Subcutaneous adipose tissue (tissue), 4 donors: Measurements from ENCODE around the gene ADI1. TPM values are rescaled to one million over a fixed set of nuclear protein-coding genes. Genes with fewer than 3 reads are reported as not detected.

ENCODE experiments used
- total RNA-seq, 4 donors: library from RNA; depleted of rRNA; stranded (reverse); fragments of >200 nt; gene quantifications; one replicate each; pipeline ENCODE4 v1.1.0, GENCODE V29; 2016
- TF ChIP-seq, protein P1 (sequence below): fragments of 450-650 bp; IDR thresholded peaks from one replicate; pipeline ENCODE4 v1.5.1; 2016; ENCODE audit warnings: low read depth, mild to moderate bottlenecking, control low read depth, antibody characterized with exemption, moderate library complexity

Gene ADI1
- total RNA-seq, 4 donors from 2014 or later, result 40.6 to 92.4 (median 77.6) TPM

DNA sequence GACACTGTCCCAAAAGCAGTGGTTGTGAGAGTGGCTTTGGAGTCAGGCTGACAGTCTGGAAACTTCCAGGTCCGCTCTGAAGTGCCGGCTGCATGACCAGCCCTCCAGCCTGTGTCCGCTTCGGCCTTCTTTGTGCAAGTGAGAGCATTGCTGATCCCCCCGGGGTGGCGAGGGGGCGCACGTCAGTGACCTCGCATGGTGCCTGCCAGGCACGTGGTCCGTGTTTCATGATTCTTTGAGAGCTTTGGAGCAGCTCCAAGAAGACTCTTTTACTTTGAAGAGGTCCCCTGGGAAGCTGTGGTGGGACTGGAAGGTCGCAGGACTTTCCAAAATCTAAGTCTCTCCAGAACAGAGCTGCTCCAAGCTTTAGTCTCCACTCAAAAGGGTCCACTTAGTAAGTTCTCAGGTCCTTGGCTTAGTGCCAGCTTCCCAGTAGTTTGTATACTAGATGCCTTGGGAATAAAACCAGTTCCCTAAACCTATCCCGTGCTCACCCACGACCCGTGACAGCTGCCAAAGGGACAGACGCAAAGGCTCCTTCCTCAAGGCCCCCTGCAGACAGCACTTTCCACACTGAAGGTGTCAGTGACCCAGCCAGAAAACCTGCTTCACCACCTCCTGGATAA lies 68.8 kb downstream of the ADI1 start:
- TF ChIP-seq, protein P1, sequence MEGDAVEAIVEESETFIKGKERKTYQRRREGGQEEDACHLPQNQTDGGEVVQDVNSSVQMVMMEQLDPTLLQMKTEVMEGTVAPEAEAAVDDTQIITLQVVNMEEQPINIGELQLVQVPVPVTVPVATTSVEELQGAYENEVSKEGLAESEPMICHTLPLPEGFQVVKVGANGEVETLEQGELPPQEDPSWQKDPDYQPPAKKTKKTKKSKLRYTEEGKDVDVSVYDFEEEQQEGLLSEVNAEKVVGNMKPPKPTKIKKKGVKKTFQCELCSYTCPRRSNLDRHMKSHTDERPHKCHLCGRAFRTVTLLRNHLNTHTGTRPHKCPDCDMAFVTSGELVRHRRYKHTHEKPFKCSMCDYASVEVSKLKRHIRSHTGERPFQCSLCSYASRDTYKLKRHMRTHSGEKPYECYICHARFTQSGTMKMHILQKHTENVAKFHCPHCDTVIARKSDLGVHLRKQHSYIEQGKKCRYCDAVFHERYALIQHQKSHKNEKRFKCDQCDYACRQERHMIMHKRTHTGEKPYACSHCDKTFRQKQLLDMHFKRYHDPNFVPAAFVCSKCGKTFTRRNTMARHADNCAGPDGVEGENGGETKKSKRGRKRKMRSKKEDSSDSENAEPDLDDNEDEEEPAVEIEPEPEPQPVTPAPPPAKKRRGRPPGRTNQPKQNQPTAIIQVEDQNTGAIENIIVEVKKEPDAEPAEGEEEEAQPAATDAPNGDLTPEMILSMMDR, result no peak

DNA sequence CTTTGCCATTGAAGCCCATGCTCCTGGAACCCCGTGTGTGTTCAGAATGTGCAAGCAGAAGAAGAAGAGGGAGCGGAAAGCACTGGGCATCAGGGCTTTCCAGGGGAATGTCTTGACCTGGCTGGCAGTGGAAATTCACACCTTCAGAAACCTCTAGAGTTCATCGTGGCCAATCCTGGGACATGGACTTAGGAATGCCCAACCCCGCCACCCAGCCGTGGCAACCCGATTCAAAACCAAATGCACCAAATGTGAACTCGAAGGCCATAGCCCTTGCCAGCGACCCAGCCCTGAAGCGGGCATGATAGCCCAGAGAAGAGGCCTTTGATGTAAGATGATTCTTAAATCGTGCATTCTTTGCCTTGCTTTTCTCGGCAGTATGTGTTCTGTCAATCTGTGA lies 69.4 kb downstream of the ADI1 start:
- TF ChIP-seq, protein P1, result no peak

DNA sequence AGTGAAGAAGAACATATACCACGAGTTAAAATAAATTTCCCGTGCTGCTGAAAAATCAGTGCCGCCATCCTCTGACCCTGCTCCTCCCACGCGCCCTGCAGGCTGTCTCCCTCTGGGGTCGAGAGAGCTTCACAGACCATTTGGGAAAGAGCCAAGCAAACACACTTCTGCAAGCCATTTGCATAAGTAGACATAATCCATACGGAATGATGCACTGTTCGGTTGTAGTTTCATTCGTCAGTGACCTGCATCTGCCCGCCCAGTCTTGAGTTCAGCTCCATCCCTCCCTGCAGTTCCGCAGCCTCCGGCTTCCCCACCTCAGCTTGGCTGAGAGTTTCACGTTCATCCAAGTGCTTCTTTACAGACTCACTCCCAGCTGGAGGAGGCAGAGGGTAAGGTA lies 70.2 kb downstream of the ADI1 start:
- TF ChIP-seq, protein P1, result no peak

DNA sequence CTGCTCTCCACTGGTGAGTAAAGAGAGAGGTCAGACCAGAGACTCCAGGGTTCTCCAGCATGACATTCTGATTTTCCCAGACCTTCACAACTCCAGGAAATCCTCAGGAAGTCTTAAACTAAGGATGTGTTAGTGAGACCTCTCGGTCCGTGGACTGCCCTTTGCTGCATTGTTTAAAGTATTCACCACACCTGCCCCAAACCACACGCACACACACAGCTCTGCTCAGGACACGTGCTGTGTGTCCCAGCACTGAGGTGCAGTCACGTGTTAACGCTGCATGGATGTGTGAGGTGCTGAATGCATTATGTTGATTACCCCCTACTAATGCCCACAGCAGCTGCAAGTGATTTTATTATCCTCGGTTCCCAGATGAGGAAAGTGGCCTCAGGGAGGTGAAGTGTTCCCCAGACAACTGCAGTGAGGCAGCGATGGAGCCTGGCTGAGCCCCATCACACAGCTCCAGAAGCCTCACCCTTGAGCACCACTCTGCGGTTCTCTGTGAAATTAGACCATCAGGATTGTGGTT lies 71.5 kb downstream of the ADI1 start:
- TF ChIP-seq, protein P1, result no peak

Other genes starting within 250 kb of the ADI1 start
- gene EIPR1, start 141.7 kb downstream of the ADI1 start, total RNA-seq, result 10 to 100 TPM; 13.9 to 27.6 (median 16.1) TPM
- 10 to 100 TPM; 41.3 to 83.6 (median 52.0) TPM for gene TRAPPC12, start 139.8 kb downstream of the ADI1 start, total RNA-seq
- gene RNASEH1, start 38.8 kb upstream of the ADI1 start, total RNA-seq, result 10 to 100 TPM; 16.0 to 26.4 (median 21.4) TPM
- gene RPS7, start 55.7 kb upstream of the ADI1 start, total RNA-seq, result 1,000 to 10,000 TPM; 2,941 to 3,780 (median 3,507) TPM
- 1 to 10 TPM; 1.1 to 9.8 (median 2.3) TPM for gene COLEC11, start 75.6 kb upstream of the ADI1 start, total RNA-seq
- gene ALLC, start 138.7 kb upstream of the ADI1 start, total RNA-seq, result not detected
- gene DCDC2C, start 184.0 kb upstream of the ADI1 start, total RNA-seq, result not detected